ENCODE data around the gene MRPS17. TPM values are rescaled to one million over a fixed set of nuclear protein-coding genes. Genes with fewer than 3 reads are reported as not detected.

Gene MRPS17
- total RNA-seq (2021) (38.2 and 39.6 TPM in 2 replicates), Bru-seq, nascent RNA (percentile 86 among the genes with signal in this experiment), BruChase-seq, experiment 1, labeled RNA remaining after a 2-hour chase (percentile 94 among the genes with signal in this experiment), BruChase-seq, experiment 2, labeled RNA remaining after a 6-hour chase (percentile 95 among the genes with signal in this experiment)
- long read RNA-seq, transcript MRPS17-201 (3 exons, 1,845 nt), result major isoform, 89 of 125 reads
- long read RNA-seq, partial matches to known transcripts, result 17 of 125 reads
- long read RNA-seq, other reads (novel, unspliced or antisense), result 19 of 125 reads

DNA sequence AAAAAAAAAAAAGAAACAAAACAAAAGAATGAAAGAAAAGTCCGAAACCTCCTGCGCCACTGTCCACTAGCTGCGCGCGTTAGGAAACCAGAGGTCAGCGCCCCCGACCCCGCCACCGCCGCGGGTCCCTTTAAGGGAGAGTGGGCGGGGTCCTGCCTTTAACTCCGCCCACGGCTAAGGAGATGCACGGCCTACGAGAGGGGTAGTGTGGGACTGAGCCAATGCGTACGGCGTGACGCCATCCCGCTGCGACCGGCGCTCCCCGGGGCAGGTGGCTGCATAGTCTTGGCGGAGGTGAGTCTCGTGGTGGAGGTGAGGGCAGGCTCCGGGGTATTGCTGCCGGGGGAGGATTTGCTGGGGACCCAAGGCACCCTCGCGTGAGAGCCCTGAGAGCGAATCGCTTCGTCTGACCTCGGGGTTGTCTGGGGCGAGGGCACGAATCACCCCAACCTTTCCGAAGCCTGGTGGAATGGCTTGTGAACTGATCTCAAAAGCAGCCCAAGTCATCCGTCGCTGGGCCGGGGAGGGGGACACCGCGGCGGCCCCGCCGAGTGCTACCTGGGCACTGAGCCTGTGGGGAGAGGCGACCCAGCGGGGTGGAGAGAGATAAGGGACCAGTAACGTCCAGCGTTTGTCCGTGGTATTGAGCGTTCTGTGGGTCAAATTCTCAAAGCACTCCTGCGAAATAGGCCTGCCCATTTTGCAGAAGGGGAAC is at the start of gene MRPS17:
Gene MRPS17, plus strand, starts transcription at position 241 of the 715 bp plus-strand sequence. CDS start 1,319 bp downstream, outside the sequence.
- POLR2A ChIA-PET (ENCODE audit: unreplicated experiment), result no interaction called here
- peaks cover 22% of the 10 kb centered on the region for H3K27me3 ChIP-seq (ENCODE audit: insufficient read depth, low read depth)
- no peaks in the 10 kb centered on the region for H4K20me1 ChIP-seq (ENCODE audit: insufficient read depth)
- peak within 1 kb of the TSS; percentile 91 for H2AFZ ChIP-seq
- CTCF ChIA-PET, result interaction anchor here (0.6 kb wide), 1 partner anchor 350 kb away, joined by 11 read pairs; no protein-coding TSS in a partner anchor
- peaks cover 22% of the 10 kb centered on the region for H3K36me3 ChIP-seq (ENCODE audit: low read depth)
- peaks cover 12% of the 10 kb centered on the region for H3K9me3 ChIP-seq (ENCODE audit: insufficient read depth, low read depth)
- no peaks in the 10 kb centered on the region for H3K9me2 ChIP-seq (ENCODE audit: insufficient read depth)
- H3K27ac ChIP-seq, result peak within 1 kb of the TSS; percentile 52
- peaks cover 7% of the 10 kb centered on the region for H3K4me1 ChIP-seq (replicated peaks; ENCODE audit: insufficient read depth)
- peaks cover 45% of the 10 kb centered on the region; the same call in 1 of the 2 replicates for H3F3A ChIP-seq (ENCODE audit: insufficient read depth, low read depth)
- no peak for TF ChIP-seq EZH2 (IDR thresholded peaks at IDR 0.05; ENCODE audit: low read depth)
- TF ChIP-seq, protein P1, sequence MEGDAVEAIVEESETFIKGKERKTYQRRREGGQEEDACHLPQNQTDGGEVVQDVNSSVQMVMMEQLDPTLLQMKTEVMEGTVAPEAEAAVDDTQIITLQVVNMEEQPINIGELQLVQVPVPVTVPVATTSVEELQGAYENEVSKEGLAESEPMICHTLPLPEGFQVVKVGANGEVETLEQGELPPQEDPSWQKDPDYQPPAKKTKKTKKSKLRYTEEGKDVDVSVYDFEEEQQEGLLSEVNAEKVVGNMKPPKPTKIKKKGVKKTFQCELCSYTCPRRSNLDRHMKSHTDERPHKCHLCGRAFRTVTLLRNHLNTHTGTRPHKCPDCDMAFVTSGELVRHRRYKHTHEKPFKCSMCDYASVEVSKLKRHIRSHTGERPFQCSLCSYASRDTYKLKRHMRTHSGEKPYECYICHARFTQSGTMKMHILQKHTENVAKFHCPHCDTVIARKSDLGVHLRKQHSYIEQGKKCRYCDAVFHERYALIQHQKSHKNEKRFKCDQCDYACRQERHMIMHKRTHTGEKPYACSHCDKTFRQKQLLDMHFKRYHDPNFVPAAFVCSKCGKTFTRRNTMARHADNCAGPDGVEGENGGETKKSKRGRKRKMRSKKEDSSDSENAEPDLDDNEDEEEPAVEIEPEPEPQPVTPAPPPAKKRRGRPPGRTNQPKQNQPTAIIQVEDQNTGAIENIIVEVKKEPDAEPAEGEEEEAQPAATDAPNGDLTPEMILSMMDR (conservative IDR thresholded peaks at IDR 0.05), result no peak
- peak; percentile 95 to 99 for DNase-seq
- intact Hi-C loops (cut with micrococcal nuclease; ENCODE audit: unreplicated experiment), result loop anchor here (1.0 to 2.0 kb wide), 3 partner anchors 13 to 587 kb away; partner anchors contain the start of genes LANCL2, NIPSNAP2 and ZNF713
- peak within 1 kb of the TSS; percentile 71 for H3K4me3 ChIP-seq
- peak within 1 kb of the TSS; percentile 64 for H3K4me2 ChIP-seq
- TSS peak; percentile 51 for BruUV-seq (replicated peaks)
- peaks cover 25% of the 10 kb centered on the region for H3K79me2 ChIP-seq (ENCODE audit: low read depth)

DNA sequence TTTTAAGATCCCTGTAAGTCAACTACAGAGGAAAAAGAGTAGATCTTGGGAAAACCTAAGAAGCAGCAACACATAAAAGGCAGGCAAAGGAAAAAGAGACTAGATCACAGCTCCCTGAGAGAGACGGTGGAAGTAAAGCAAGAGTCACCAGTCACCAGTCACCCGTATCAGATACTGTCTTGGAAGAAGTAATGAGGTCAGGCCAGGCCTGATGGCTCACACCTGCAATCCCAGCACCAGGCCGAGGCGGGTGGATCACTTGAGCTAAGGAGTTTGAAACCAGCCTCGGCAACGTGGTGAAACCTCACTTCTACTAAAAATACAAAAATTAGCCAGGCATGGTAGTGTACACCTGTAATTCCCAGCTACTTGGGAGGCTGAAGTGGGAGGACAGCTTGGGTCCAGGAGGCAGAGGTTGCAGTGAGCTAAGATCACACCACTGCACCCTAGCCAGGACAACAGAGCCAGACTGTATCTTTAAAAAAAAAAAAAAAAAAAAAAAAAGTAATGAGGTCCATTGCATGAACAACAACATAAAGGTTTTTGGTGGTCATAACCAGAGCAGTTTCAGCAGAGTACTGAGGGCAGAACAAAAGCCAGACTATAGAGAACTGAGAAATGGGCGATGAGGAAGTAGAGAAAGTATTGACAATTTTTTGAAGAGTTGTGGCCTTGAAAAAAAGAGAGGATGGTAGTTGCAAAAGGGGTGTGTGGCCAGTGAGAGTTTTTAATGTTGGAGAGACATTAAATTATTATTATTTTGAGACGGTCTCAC is 47.5 kb upstream of the MRPS17 start:
- Histone ChIP-seq H3K27me3 (ENCODE audit: insufficient read depth, low read depth) (no peaks in the 10 kb centered on the region), H3K4me2 (no peak overlapping the region), H3K4me1 (replicated peaks; ENCODE audit: insufficient read depth) (no peaks in the 10 kb centered on the region), H3K79me2 (ENCODE audit: low read depth) (no peaks in the 10 kb centered on the region), H4K20me1 (ENCODE audit: insufficient read depth) (no peaks in the 10 kb centered on the region), H3K36me3 (ENCODE audit: low read depth) (peaks cover 9% of the 10 kb centered on the region; the same call in 1 of the 2 replicates), H3K9me3 (ENCODE audit: insufficient read depth, low read depth) (0 out of 2 replicates have a peak, but pooled peaks cover 3% of the 10 kb centered on the region), H2AFZ (no peak overlapping the region), H3K9me2 (ENCODE audit: insufficient read depth) (no peaks in the 10 kb centered on the region), H3K27ac (no peak overlapping the region), H3F3A (ENCODE audit: insufficient read depth, low read depth) (no peaks in the 10 kb centered on the region), H3K4me3 (no peak overlapping the region)
- CTCF ChIA-PET, result no interaction called here
- DNase-seq, result no peak
- POLR2A ChIA-PET (ENCODE audit: unreplicated experiment), result no interaction called here
- TF ChIP-seq, protein P1 (conservative IDR thresholded peaks at IDR 0.05), result no peak
- TF ChIP-seq EZH2 (IDR thresholded peaks at IDR 0.05; ENCODE audit: low read depth), result no peak
- intact Hi-C loops (cut with micrococcal nuclease; ENCODE audit: unreplicated experiment), result loop anchor here (10.0 kb wide), 1 partner anchor 259 kb away; no protein-coding TSS in a partner anchor
- no TSS peak for BruUV-seq (replicated peaks)

DNA sequence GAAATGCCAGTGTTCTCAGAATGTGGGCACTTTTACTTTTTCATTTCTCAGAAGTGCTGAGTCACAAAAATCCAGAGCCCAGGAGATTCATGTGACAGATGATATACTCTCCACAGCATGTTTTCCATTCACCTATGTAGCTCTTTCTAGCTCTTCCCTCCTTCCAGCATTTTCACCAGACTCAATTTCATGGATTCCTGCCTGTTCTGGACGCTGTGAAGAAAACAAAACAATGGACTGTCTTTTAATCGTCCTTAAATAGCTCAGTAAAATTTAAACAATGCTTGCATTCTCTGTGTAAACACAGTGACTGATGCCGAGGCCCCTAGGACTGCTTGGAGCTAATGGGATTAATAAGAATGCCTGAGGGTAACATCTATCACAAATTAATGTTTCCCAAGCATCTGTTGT is 38.9 kb upstream of the MRPS17 start:
- H3K27me3 ChIP-seq (ENCODE audit: insufficient read depth, low read depth), result no peaks in the 10 kb centered on the region
- H3K9me3 ChIP-seq (ENCODE audit: insufficient read depth, low read depth), result no peaks in the 10 kb centered on the region
- H3K4me2 ChIP-seq, result no peak overlapping the region
- peak overlapping the region; percentile 8; the same call in 1 of the 2 replicates for H3K27ac ChIP-seq
- no peaks in the 10 kb centered on the region for H3K9me2 ChIP-seq (ENCODE audit: insufficient read depth)
- ChIA-PET POLR2A (ENCODE audit: unreplicated experiment) (no interaction called here), CTCF (interaction anchor here (0.5 kb wide), 1 partner anchor 130 kb away, joined by 3 read pairs; no protein-coding TSS in a partner anchor)
- H3K36me3 ChIP-seq (ENCODE audit: low read depth), result peaks cover 12% of the 10 kb centered on the region
- intact Hi-C loops (cut with micrococcal nuclease; ENCODE audit: unreplicated experiment), result no loop called here
- no TSS peak for BruUV-seq (replicated peaks)
- no peaks in the 10 kb centered on the region for H3K79me2 ChIP-seq (ENCODE audit: low read depth)
- H3K4me1 ChIP-seq (replicated peaks; ENCODE audit: insufficient read depth), result peaks cover 5% of the 10 kb centered on the region; the same call in 1 of the 2 replicates
- no peaks in the 10 kb centered on the region for H3F3A ChIP-seq (ENCODE audit: insufficient read depth, low read depth)
- no peak overlapping the region for H3K4me3 ChIP-seq
- no peaks in the 10 kb centered on the region; the same call in 1 of the 2 replicates for H4K20me1 ChIP-seq (ENCODE audit: insufficient read depth)
- no peak for TF ChIP-seq EZH2 (IDR thresholded peaks at IDR 0.05; ENCODE audit: low read depth)
- TF ChIP-seq, protein P1 (conservative IDR thresholded peaks at IDR 0.05), result no peak
- no peak overlapping the region for H2AFZ ChIP-seq
- no peak for DNase-seq

Data from PC-9 (cell line).